Upper lobe of right lung (tissue), 1 donor: ENCODE measurements around the gene FAAH. TPM values are rescaled to one million over a fixed set of nuclear protein-coding genes. Genes with fewer than 3 reads are reported as not detected.

Source experiments
- ATAC-seq: fragments of 200-7000 bp; cut with Tn5 transposase; one replicate; pipeline ENCODE4 v1.9.1; 2020; ENCODE audit warnings: mild to moderate bottlenecking, moderate library complexity
- DNase-seq: peaks from one replicate; pipeline ENCODE4 v3.0.0-alpha.2; 2020
- H3K27ac ChIP-seq: fragments of 200-600 bp; one replicate; pipeline ENCODE4 v1.8.0; 2022
- H3K27me3 ChIP-seq: fragments of 200-600 bp; one replicate; pipeline ENCODE4 v1.8.0; 2022; ENCODE audit warnings: mild to moderate bottlenecking
- H3K36me3 ChIP-seq: fragments of 200-600 bp; one replicate; pipeline ENCODE4 v1.8.0; 2022
- H3K4me1 ChIP-seq: fragments of 200-600 bp; one replicate; pipeline ENCODE4 v1.8.0; 2022
- H3K4me3 ChIP-seq: fragments of 200-600 bp; one replicate; pipeline ENCODE4 v1.8.0; 2022; ENCODE audit warnings: mild to moderate bottlenecking
- H3K9me3 ChIP-seq: fragments of 200-600 bp; one replicate; pipeline ENCODE4 v1.8.0; 2022
- intact Hi-C: fragments of 100-400 bp; cut with DNase I; formaldehyde crosslinking; loops from one replicate; pipeline ENCODE4 v1.11.0; 2022
- total RNA-seq: library from RNA; stranded (reverse); fragmentation: NEBNext Ultra II Directional; extraction: Animal tissue kit (Norgen Biotek cat#: 25700); gene quantifications from one replicate; pipeline ENCODE4 v1.2.1, GENCODE V29; 2021
- TF ChIP-seq, protein P1 (sequence below): fragments of 200-600 bp; IDR thresholded peaks from one replicate; pipeline ENCODE4 v1.8.0; 2022; ENCODE audit warnings: antibody characterized with exemption
- donor health status: DM: no; HTN: yes; CAD: no; lungs with severe emphysema.

Gene FAAH
- total RNA-seq, 1 donor from 2014 or later: 30.9 TPM

DNA sequence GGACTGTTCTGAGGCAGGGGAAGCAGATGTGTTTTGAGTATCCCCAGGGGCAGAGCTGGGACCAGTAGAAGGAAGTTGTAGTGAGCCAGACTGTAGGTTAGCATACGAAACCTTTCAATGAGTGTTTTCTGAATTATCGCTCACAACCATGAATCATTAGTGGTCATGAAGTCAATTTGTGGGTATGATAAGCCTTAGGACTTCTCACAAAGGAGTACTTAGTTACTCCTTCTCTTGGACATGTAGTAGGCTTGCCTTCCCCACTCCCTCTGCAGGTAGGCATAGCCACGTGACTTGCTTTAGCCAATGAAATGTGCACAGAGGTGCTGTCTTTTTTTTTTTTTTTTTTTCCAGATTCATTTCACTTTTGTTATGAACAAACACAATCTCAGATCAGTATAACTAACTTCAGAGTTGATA, 23.9 kb upstream of the FAAH start:
- Histone ChIP-seq H3K4me3 (no peak overlapping the region), H3K27me3 (no peaks in the 10 kb centered on the region), H3K36me3 (peaks cover 41% of the 10 kb centered on the region), H3K27ac (no peak overlapping the region), H3K4me1 (no peaks in the 10 kb centered on the region), H3K9me3 (no peaks in the 10 kb centered on the region)
- ATAC-seq: no peak
- TF ChIP-seq, protein P1, sequence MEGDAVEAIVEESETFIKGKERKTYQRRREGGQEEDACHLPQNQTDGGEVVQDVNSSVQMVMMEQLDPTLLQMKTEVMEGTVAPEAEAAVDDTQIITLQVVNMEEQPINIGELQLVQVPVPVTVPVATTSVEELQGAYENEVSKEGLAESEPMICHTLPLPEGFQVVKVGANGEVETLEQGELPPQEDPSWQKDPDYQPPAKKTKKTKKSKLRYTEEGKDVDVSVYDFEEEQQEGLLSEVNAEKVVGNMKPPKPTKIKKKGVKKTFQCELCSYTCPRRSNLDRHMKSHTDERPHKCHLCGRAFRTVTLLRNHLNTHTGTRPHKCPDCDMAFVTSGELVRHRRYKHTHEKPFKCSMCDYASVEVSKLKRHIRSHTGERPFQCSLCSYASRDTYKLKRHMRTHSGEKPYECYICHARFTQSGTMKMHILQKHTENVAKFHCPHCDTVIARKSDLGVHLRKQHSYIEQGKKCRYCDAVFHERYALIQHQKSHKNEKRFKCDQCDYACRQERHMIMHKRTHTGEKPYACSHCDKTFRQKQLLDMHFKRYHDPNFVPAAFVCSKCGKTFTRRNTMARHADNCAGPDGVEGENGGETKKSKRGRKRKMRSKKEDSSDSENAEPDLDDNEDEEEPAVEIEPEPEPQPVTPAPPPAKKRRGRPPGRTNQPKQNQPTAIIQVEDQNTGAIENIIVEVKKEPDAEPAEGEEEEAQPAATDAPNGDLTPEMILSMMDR: no peak
- DNase-seq: no peak
- intact Hi-C loops: no loop called here

DNA sequence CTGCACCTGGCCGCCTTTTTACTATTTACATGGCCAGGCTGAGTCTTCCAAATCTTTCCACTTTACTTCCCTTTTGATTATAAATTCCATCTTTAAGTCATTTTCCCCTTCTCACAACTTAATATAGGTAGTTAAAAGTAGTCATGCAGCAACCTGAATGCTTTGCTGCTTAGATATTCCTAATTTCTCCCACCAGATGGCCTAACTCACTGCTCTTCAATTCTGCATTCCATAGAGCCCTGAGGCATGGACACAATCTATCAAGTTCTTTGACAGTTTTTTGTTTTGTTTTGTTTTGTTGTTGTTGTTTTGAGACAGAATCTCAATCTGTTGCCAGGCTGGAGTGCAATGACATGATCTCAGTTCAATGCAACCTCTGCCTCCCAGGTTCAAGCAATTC, 21.7 kb upstream of the FAAH start:
- ATAC-seq (no peak), DNase-seq (no peak)
- Histone ChIP-seq H3K4me3 (no peak overlapping the region), H3K4me1 (no peaks in the 10 kb centered on the region), H3K9me3 (no peaks in the 10 kb centered on the region), H3K27ac (no peak overlapping the region), H3K36me3 (peaks cover 19% of the 10 kb centered on the region), H3K27me3 (no peaks in the 10 kb centered on the region)
- TF ChIP-seq, protein P1: no peak
- intact Hi-C loops: no loop called here

DNA sequence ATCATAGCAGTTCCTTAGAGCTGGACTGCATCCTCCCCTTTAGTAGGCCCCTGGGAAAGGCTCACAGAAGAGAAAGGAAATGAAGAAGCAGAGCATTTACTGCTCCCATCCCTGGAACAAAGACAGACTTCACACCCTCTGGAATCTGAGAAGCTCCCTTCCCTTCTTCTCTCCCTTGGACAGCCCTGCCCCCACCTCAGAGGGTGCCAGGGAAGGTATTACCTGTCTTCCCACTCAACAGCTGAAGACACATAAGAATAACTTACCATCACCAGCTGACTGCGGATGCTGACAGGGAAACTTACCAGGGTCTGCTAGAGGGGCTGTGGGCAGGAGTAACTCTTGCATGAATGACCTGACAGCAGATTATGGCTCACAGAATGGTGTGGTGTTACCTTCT, 14.1 kb upstream of the FAAH start:
- intact Hi-C loops: no loop called here
- no peak for DNase-seq
- no peak overlapping the region for H3K27ac ChIP-seq
- H3K4me1 ChIP-seq: no peaks in the 10 kb centered on the region
- H3K36me3 ChIP-seq: no peaks in the 10 kb centered on the region
- no peaks in the 10 kb centered on the region for H3K27me3 ChIP-seq
- no peak for ATAC-seq
- TF ChIP-seq, protein P1: no peak
- no peak overlapping the region for H3K4me3 ChIP-seq
- H3K9me3 ChIP-seq: no peaks in the 10 kb centered on the region

DNA sequence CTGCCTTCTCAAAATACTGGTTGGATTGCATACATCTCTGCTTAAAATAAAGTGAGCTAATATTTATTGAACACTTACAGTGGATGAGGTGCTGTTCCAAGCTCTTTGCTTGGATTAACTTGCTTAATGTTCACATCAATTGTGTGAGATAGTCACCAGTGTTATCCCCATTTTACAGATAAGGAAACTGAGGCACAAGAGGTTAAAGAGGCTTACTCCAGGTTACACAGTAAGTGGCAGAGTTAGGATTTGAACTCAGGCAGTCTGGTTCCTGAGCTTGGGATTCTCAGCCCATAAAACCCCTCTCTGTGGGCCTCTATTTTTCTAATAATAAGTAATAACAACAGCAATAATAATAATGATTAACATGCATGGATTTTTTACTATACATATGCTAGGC, 13.6 kb upstream of the FAAH start:
- H3K9me3 ChIP-seq: no peaks in the 10 kb centered on the region
- H3K36me3 ChIP-seq: no peaks in the 10 kb centered on the region
- TF ChIP-seq, protein P1: no peak
- no peaks in the 10 kb centered on the region for H3K4me1 ChIP-seq
- no peak overlapping the region for H3K27ac ChIP-seq
- no peaks in the 10 kb centered on the region for H3K27me3 ChIP-seq
- ATAC-seq (no peak), DNase-seq (no peak)
- H3K4me3 ChIP-seq: no peak overlapping the region
- intact Hi-C loops: no loop called here

DNA sequence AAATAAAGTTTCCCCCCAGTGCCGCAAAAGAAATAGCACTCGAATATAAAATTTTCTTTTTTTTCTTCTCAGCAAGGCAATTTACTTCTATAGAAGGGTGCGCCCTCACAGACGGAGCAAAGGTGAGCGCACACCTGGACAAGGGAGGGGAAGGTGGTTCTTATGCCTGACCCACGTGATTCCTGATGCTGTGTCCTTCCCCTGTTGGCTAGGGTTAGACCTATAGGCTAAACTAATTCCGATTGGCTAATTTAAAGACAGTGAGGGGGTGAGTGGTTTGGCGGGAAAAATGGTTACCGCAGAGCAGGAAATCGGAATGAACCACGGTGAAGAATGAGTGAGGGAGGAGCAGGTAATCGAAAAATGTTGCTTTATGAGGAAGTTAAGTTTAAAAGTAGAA, 607 bp upstream of the FAAH start:
- ATAC-seq (no peak), DNase-seq (no peak)
- intact Hi-C loops: no loop called here
- peaks cover 3% of the 10 kb centered on the region for H3K9me3 ChIP-seq
- H3K4me1 ChIP-seq: peaks cover 3% of the 10 kb centered on the region
- H3K36me3 ChIP-seq: no peaks in the 10 kb centered on the region
- no peak overlapping the region for H3K27ac ChIP-seq
- TF ChIP-seq, protein P1: no peak
- H3K27me3 ChIP-seq: peaks cover 5% of the 10 kb centered on the region
- no peak overlapping the region for H3K4me3 ChIP-seq

DNA sequence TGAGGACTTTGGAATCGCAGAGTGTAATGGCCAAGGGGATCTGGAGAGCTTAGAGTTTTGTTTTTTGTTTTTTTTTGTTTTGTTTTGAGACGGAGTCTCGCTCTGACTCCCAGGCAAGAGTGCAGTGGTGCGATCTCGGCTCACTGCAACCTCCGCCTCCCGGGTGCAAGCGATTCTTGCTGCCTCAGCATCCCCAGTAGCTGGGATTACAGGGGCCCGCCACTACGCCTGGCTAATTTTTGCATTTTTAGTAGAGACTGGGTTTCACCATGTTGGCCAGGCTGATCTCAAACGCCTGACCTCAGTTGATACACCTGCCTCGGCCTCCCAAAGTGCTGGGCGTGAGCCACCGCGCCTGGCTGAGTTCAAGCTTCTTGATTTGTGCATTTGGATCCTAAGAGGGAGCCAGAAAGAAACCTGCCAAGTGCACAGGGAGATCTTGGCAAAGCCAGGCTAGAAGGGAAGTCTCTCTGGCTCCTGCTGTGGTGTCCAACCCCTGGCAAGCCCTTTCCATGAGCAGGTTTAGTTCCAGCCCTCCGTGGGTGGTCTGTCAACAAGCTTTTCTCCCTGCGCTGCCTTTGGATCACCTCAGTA, 852 bp downstream of the FAAH start:
- no peak overlapping the region for H3K27ac ChIP-seq
- TF ChIP-seq, protein P1: no peak

More for the DNA sequence above, 852 bp downstream of the FAAH start:
- H3K9me3 ChIP-seq: peaks cover 3% of the 10 kb centered on the region
- no peak for DNase-seq
- H3K4me1 ChIP-seq: peaks cover 3% of the 10 kb centered on the region
- peaks cover 5% of the 10 kb centered on the region for H3K27me3 ChIP-seq
- intact Hi-C loops: no loop called here
- ATAC-seq: no peak
- H3K36me3 ChIP-seq: no peaks in the 10 kb centered on the region
- peak overlapping the region; percentile 57 for H3K4me3 ChIP-seq
